HG03432 (cell line): ENCODE data around the gene PTPRD.
"Not testable (repeated sequence)": the region's sequence is repeated elsewhere in the genome, so short reads cannot be mapped to it uniquely, and the experiment has no call there.

Experiments used
- ATAC-seq: cut with Tn5 transposase; IDR thresholded peaks from one replicate; pipeline ENCODE4 v1.9.1; 2021; ENCODE audit warnings: mild to moderate bottlenecking, moderate library complexity; ENCODE audit not compliant: unreplicated experiment

The PTPRD gene

DNA sequence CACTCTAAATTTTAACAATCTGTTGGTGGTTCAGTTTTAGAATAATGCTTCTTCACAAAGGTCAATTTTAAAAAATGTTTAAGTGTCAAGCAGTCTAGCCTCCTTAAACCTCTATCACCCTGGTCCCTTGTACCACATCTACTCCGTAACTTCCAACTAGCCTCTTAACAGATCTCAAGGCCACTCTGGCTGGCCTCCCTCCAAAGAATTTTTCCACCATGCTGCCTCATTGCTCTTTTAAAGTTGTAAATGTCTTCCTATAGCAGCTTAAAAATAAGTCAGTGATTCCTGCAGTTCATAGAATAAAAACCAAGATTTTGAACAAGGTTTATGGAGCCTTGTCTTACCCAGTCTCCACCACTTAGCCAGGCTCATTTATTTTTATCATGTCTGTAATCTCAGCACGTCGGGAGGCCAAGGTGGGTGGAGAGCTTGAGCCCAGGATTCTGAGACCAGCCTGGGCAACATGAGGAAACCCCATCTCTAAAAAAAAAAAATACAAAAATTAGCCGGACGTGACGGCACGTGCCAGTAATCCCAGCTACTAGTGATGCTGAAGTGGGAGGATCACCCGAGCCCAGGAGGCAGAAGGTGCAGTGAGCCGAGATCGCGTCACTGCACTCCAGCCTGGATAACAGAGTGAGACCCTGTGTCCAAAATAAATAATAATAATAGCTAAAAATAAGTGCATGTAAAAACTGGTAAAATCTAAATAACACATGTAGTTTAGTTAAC is 1888.4 kb downstream of the PTPRD start:
- ATAC-seq: no peak

DNA sequence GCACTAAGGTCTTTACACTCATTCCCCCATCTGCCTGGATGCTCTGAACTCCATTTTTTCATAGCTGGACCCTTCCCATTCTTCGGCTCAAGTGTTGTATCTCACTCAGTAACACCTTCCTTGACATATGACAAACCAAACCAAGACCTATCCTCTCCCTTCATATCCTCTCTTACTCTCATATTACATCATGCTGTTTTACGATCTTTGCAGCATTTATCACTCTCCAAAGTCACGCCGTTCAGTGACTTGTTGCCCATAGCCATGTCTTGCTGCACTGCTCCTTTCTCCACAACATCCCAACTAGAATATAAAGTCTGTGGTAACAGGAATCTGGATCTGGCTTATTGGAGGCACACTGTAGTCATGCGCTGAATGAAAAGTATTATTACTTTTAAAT is 1889.6 kb downstream of the PTPRD start:
- no peak for ATAC-seq

DNA sequence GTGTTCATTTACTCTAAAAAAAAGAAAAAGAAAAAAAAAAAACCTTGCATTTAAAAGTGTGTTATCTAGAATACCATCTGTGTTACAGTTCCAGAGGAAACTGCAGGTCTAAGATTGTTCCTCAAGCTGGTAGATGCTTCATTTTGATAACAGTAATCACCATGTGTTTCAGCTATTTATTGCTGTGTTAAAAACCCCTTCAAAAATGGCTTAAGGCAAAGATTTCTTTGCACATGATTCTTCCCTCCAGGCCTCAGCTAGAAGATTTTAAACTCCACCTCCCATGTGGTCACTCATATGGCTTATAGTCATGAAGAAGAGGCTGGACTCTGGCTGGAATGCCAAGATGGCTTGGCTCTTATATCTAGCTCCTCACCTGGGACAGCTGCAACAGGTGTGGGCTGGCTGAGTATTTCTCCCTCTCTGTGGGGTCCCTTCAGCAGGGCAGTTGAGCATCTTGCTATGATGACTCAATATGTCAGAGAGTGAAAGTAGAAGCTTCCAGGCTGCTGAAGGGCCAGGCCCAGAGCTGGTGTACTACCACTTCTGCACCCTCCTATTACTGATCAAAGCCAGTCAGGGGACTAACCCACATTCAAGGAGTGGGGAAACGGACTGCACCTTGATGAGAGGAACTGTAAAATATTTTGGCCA is 1892.8 kb downstream of the PTPRD start:
- no peak for ATAC-seq

DNA sequence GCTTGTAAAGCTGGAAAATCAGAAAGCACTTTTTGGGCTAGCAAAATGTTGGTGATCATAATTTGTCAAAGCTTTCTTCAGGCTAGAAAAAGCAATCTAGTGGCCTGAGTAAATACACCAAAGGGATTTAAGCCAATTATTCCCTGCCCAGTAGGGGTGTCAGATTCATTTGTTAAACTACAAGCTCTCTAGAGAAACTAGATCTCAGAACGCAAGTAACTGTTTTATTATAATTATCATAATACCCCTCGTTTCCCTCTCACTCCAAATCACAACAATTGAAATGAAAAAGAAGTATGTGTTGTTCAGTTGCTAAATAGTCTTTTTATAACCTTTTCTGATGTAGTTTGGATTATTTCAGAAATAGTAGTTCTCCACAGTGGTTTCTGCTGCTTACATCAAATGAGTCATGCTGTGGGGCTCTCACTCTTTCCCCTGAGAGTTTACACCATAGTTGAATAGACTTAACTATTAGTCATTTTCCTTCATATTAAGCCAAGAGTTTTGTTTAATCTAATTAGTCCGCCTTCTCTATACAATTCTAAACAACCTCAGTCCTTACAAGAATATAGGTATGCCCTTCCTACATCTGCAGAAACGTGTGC is 1894.6 kb downstream of the PTPRD start:
- ATAC-seq: no peak

DNA sequence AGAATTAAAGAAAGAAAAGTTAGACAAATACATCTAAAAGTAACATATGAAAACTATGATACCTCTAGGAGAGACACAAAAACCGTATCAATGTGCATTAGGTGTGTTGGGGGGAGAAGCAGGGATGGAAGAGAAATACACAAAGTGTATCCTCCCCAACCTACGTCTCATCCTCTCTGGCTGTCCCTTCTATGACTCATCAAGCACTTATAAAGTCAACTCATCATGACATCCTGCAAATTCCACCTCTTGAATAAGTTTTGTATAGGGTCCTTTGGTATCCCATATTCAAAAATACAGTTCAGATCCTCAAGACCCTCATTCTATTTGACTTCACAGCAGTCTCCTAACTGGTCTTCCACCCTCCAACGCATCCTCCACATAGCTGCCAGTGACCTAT is 1895.7 kb downstream of the PTPRD start:
- ATAC-seq: no peak

DNA sequence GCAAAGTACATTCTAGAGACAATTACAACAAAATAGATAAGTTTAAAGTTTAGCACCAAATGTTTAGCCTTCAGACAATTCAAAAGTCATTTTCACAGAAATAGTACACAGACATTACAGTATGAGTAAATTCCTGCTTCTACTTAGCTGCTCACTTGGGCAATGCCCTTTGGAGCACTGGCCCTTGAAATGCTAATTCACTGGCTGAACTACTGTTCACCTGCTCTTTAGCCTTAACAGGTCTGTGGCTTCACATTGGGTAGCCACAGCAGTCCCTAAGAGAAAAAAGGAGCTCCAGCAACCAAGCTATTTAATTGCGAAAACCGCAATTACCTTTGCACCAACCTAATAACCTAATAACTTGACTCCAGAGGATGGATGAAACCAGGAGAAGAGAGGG is 1897.0 kb downstream of the PTPRD start:
- ATAC-seq: no peak

DNA sequence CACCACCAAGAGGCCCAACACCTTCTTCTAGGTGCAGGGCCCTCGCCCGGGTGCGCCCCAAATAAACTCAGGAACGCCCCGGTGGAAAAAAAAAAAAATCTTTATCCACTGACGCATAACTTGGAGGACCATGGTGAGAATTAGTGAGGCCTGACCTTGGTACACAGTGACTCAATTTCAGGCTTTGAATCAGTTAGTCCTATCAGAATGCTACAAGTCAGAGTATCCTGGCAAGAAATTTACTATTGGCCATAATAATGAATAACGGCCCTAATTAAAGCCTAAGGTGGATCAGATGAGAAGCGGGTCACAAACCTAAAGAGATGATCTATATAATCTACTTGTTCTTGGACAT is 1899.0 kb downstream of the PTPRD start:
- no peak for ATAC-seq

DNA sequence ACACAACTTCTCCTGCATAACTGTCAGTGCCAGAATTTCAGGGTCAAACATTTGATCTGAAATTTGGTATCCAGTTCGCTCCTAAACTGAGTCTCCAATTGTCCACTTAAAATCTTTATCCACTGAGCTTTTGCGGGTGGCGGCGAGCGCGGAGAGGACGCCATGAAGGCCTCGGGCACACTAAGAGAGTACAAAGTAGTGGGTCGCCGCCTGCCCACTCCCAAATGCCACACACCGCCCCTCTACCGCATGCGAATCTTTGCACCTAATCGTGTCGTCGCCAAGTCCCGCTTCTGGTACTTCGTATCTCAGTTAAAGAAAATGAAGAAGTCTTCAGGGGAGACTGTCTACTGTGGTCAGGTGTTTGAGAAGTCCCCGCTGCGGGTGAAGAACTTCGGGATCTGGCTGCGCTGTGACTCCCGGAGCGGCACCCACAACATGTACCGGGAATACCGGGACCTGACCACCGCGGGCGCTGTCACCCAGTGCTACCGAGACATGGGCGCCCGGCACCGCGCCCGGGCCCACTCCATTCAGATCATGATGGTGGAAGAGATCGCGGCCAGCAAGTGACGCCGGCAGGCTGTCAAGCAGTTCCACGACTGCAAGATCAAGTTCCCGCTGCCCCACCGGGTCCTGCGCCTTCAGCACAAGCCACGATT is 1899.5 kb downstream of the PTPRD start:
- ATAC-seq: no peak

DNA sequence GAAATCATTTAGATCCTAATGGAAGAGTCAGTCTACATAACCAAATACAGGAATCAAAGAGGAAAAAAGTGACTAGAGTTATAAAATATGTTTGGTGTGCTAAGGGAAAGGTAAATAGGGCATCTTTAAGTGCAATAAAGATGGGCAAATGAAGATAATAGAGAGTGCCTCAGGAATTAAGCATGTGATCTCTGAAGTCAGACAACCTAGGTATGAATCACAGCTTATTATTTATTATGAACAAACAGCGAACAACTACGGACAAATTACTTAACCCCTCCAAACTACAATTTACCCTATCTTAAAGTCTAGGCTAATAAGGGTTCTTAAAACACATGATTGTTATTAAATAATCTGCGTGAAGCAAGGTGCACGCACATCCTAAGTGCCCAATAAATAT is 1903.1 kb downstream of the PTPRD start:
- ATAC-seq: no peak

DNA sequence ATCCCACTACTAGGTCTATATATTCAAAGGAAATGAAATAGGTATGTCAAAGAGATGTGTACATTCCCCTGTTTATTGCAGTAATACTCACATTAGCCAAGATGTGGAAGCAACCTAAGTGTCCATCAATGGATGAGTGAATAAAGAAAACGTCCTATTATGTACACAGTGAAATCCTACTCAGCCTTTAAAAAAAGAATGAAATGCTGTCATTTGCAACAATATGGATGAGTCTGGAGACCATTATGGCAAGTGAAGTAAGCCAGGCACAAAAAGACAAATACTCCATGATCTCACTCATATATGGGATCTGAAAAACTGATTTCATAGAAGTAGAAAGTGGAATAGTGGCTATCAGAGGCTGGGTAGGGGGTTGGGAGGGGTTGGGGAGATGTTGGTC is 1904.1 kb downstream of the PTPRD start:
- no peak for ATAC-seq

DNA sequence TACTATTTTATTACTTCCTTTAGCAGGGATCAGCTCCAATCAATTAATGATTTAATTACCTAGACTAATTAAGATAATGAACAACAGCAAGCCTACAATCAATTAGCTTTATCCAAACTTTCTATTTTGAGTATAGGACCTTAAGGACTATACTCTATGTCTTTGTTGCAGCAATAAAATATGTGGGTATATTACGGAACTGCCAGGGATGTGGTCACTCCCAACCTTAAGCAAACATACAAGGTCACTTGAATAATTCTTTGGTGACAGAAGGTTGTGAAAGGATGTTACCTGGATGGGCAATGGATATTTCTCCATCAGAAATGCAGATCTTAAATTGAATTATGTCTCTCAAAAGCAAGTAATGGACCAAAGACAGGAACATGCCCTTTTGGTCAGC is 1905.8 kb downstream of the PTPRD start:
- no peak for ATAC-seq

DNA sequence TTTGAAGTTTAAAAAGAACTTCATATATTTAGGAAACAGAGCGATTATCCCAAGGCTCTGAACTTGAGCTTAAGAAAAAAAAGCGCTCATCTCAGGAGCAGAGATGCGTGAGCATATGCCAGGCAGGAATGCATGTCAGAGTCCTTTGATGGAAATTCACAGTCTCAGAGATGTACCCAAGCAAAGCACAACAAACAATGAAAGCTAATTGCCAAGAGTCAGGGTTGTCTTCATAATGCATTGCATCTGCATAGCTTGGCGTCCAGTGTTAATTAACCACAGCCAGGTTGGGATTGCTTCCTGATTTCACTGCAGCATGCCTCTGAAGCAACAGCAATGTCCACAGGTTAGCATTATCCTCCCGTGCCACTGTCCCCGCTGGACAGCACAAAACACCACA is 1906.3 kb downstream of the PTPRD start:
- no peak for ATAC-seq

DNA sequence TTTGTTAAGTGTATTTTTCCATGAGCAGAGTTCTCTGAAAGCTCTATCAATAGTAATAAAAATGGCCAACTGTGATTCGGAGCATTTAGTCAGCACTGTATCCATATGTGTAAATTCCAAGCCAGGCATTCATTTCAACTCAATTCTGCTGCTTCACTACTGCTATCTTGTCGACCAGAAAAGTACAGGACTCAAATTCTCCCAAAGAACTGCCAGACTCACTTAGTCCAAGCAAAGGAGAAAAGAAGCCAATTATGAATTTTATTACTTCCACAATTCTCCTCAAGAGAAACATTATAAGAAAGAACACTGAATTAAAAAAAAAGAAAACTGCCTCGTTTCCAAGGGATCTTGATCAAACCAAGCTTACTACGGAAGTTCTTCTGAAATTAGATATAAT is 1906.9 kb downstream of the PTPRD start:
- ATAC-seq: no peak

DNA sequence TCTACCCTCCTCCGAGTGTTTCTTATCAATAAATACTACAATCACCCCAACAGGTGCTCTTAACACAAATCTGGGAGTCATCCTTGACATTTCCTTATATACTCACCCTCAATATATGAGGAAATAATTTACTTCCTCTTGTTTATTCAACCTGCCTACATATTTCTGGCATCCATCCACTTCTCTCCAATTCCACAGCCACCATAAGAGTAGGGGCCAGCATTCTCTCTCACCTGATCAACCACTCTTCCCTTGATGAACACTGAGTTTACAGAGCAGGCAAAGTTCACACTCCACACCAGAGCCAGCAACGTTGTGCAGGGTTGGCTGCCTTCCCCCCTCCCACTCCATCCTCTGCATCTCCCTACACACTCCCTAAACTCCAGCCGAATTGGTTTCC is 1908.9 kb downstream of the PTPRD start:
- ATAC-seq: no peak

DNA sequence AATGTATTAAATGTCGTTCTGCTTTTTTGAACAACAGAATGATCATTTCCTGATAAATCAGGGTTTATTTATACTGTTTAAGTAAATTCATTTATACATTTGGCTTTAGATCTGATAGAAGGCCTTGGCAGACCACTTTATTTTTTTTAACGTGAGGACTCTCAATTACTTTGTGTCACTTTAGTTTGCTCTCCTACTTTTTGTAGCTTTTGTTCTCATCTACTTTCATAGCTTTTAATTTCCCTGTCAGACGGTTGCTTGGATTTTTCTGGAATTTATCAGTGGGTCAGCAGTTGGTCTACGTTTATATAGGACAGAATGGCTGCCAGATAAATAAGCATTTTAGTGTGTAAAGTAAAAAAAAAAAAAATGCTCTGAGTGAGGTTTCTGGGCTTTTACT is 1910.9 kb downstream of the PTPRD start:
- no peak for ATAC-seq

DNA sequence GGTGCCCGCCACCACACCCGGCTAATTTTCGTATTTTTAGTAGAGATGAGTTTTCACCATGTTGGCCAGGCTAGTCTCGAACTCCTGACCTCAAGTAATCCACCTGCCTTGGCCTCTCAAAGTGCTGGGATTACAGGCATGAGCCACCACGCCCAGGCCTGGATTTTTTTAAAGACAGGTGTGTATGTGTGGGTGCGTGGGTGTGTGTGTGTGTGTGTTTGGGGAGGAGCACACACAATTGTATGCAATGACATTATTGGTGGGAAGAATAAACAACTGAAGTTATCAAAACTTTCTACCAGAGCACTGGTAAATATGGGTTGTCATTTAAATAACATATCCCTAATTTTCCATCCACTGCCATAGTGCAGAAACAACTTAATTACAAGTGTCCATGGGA is 1915.2 kb downstream of the PTPRD start:
- not testable (repeated sequence) for ATAC-seq

DNA sequence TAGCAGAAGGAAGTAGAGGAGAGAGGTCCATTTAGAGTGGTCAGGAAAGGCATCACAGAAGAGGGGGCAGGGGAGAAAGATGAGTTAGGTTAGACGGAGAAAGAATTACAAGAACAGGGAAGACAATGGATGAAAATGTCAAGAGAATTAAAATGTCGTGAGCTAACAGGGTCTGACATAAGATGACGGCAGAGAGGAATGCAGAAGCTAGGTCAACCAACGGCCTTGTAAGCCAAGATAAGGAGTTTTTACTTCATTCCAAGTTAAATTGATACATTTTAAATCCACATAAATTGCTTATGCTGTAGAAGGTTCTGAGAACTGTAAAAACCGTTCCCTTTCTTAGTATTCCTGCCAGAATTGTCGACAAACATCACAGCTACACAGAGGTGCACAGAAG is 1916.3 kb downstream of the PTPRD start:
- no peak for ATAC-seq

DNA sequence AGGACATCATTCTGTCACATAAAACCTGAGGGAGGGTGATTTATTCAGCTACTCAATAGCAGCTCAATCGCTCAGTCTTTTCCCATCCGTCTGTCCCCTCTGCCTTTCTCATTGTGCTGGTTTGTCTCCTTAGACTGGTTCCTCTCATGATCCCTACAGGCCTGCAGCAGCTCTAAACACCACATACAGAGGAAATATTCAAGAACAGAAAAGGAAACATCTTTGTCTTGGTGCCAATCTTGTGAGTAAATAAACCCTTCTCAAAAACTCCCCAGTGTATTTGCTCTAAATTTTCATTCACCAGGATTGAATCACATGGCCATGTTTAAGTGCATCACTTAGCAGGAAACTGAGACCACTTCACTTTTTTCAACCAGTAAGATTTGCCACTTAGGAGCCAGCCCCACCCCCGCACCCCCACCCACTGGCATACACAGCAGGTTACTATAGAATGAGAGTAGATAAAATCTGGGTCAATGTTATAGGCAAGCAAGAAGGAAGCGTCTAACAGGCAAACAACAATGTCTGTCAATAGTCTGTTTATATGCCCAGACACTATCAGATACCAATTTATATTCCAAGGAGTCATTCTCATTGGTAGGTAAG is 1917.7 kb downstream of the PTPRD start:
- no peak for ATAC-seq

DNA sequence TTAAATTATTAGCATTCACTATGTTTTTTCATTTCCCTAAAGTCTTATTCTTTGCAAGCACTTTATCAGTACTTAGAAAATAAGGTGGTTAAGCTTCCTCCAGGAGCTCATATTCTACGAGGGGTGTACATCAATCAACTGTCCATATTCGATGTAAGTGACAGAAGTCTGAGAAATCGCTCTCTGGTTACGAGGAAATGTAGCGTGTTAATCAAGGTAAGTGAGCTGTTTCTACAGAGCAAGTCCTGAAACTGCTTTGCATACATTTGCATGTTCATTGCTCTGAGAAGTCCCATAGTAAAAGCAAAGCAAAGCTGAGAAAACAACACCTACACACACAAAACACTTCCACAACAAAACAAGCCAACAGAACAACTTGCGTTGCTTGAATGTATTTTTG is 1919.3 kb downstream of the PTPRD start:
- no peak for ATAC-seq

DNA sequence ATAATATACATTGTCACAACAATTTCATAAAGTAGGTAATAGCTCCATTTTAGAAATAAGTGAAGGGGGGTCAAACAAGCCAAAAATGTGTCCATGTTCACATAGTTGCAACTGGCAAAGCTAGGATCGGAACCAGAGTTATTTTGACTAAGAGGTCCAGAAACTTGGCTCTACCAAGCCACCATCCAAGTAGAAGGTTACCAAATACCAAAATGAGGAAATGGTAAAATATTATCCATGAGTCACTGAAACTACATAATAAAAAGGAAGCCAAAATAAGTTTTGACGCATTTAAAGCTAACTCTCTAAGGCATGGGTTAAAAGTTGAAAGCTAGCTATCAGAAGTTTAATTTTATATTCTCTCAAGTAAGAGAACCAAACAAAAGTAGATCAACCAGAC is 1926.3 kb downstream of the PTPRD start:
- no peak for ATAC-seq

DNA sequence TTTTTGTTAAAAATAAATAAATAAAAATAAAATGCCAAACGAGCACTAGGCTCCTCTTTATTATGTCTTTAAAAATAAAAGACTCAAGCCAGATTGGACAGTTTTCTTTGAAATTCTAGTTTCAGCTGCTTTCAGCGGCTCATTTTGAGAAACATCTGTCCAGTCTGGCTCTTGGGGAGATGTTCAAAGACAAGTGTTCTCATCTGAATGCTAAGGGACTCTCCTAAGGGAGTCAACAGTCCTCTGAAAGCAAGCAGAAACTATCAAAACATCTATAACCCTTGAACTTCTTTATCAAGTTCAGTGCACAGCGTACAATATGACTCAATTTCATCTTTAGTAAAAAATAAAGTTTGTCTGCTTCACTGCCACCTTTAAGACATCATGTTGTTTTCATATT is 1927.0 kb downstream of the PTPRD start:
- no peak for ATAC-seq
